Astrocyte (in vitro differentiated cells and primary cell): ENCODE data around the gene CLCA2.

Experiments
- CTCF ChIP-seq: IDR thresholded peaks from 2 replicates; pipeline ENCODE4 v1.5.1; 2011; ENCODE audit warnings: low read depth, mild to moderate bottlenecking, inconsistent platforms, low read length, moderate library complexity; ENCODE audit not compliant: insufficient read depth
- EZH2 ChIP-seq: IDR thresholded peaks from 2 replicates; pipeline ENCODE4 v1.6.1; 2012; ENCODE audit warnings: mild to moderate bottlenecking, low read length, inconsistent platforms; ENCODE audit not compliant: insufficient read depth

- TF ChIP-seq CTCF, result no peak
- TF ChIP-seq EZH2, result no peak
Observed at GRCh38 chr1:86489242-86489878, 65.4 kb downstream of the CLCA2 start.
